HepG2 (cell line): ENCODE measurements around the gene KARS1. TPM values are rescaled to one million over a fixed set of nuclear protein-coding genes. Genes with fewer than 3 reads are reported as not detected.

Experiments used
- CHCHD3 ChIP-seq: sonication (generic); formaldehyde crosslinking; IDR thresholded peaks from 2 replicates; pipeline ENCODE4 v1.8.0; 2022; ENCODE audit warnings: mild to moderate bottlenecking, missing genetic modification reagents, moderate library complexity
- DNMT1 ChIP-seq: sonication (generic); formaldehyde crosslinking; IDR thresholded peaks from 2 replicates; pipeline ENCODE4 v1.5.1; 2020; ENCODE audit warnings: mild to moderate bottlenecking, missing genetic modification reagents
- HDAC1 ChIP-seq: sonication (generic); formaldehyde crosslinking; IDR thresholded peaks from 2 replicates; pipeline ENCODE4 v1.5.1; 2020; ENCODE audit warnings: mild to moderate bottlenecking, missing genetic modification reagents
- IKZF4 ChIP-seq: sonication (generic); formaldehyde crosslinking; IDR thresholded peaks from 2 replicates; pipeline ENCODE4 v1.5.1; 2020; ENCODE audit warnings: borderline replicate concordance, mild to moderate bottlenecking, low read depth, missing genetic modification reagents; ENCODE audit errors: not compliant biosample characterization
- KAT7 ChIP-seq: IDR thresholded peaks from 2 replicates; pipeline ENCODE4 v1.6.1; 2018; ENCODE audit warnings: borderline replicate concordance, missing compliant biosample characterization
- SMAD9 ChIP-seq: sonication (generic); formaldehyde crosslinking; IDR thresholded peaks from 2 replicates; pipeline ENCODE4 v1.5.1; 2020; ENCODE audit warnings: mild to moderate bottlenecking, missing genetic modification reagents
- SMC3 ChIP-seq: IDR thresholded peaks from 2 replicates; pipeline ENCODE4 v1.6.1; 2011; ENCODE audit warnings: low read length, improper control_type of control experiment
- SP4 ChIP-seq: sonication (generic); formaldehyde crosslinking; IDR thresholded peaks from 2 replicates; pipeline ENCODE4 v1.8.1; 2023; ENCODE audit warnings: mild to moderate bottlenecking, missing genetic modification reagents
- SRSF1 ChIP-seq: fragments of 200-400 bp; formaldehyde crosslinking; optimal IDR thresholded peaks from 2 replicates; pipeline ENCODE3; 2017; ENCODE audit warnings: mild to moderate bottlenecking, low read depth, low read length, moderate library complexity
- SSRP1 ChIP-seq: IDR thresholded peaks from 2 replicates; pipeline ENCODE4 v1.6.1; 2016; ENCODE audit warnings: control low read depth
- ZKSCAN1 ChIP-seq: fragments of 150-350 bp; IDR thresholded peaks from 2 replicates; pipeline ENCODE4 v1.6.1; 2014; ENCODE audit warnings: low read length
- ZMYM4 ChIP-seq: sonication (generic); formaldehyde crosslinking; IDR thresholded peaks from 2 replicates; pipeline ENCODE4 v1.8.1; 2023; ENCODE audit warnings: mild to moderate bottlenecking, missing genetic modification reagents
- ZNF317 ChIP-seq: sonication (generic); formaldehyde crosslinking; IDR thresholded peaks from 2 replicates; pipeline ENCODE4 v1.5.0; 2020; ENCODE audit warnings: mild to moderate bottlenecking, missing genetic modification reagents
- ZNF333 ChIP-seq: sonication (generic); formaldehyde crosslinking; IDR thresholded peaks from 2 replicates; pipeline ENCODE4 v1.4.0; 2020; ENCODE audit warnings: mild to moderate bottlenecking, missing genetic modification reagents, borderline replicate concordance
- ZNF430 ChIP-seq: sonication (generic); formaldehyde crosslinking; IDR thresholded peaks from 2 replicates; pipeline ENCODE4 v1.9.0; 2021; ENCODE audit warnings: mild to moderate bottlenecking, missing genetic modification reagents
- ZNF543 ChIP-seq: sonication (generic); formaldehyde crosslinking; IDR thresholded peaks from 2 replicates; pipeline ENCODE4 v1.4.0; 2020; ENCODE audit warnings: mild to moderate bottlenecking, missing genetic modification reagents
- ZNF652 ChIP-seq: IDR thresholded peaks from 2 replicates; pipeline ENCODE4 v1.6.1; 2016; ENCODE audit warnings: low read depth, borderline replicate concordance
- ZNF737 ChIP-seq: sonication (generic); formaldehyde crosslinking; IDR thresholded peaks from 2 replicates; pipeline ENCODE4 v1.5.0; 2020; ENCODE audit warnings: missing genetic modification reagents, mild to moderate bottlenecking, borderline replicate concordance
- ZNF83 ChIP-seq: sonication (generic); formaldehyde crosslinking; IDR thresholded peaks from 2 replicates; pipeline ENCODE4 v1.4.0; 2020; ENCODE audit warnings: missing genetic modification reagents, mild to moderate bottlenecking, borderline replicate concordance
- ZSCAN30 ChIP-seq: sonication (generic); formaldehyde crosslinking; IDR thresholded peaks from 2 replicates; pipeline ENCODE4 v1.5.0; 2020; ENCODE audit warnings: mild to moderate bottlenecking, missing genetic modification reagents
- polyA plus RNA-seq, 8 experiments: library from polyadenylated mRNA; depleted of rRNA in 3 of 8; stranded (reverse) in 7 of 8; unstranded in 1 of 8; fragments of >200 nt; fragmentation: Illumina TruSeq in 4 of 8; extraction: Trizol in 4 of 8; gene quantifications; 2 replicates each; pipeline versions ENCODE4 v1.2.1 to v1.2.3, GENCODE V29; 2011 to 2016; ENCODE audit warnings: low read depth in 4 of 8, missing spikeins in 1 of 8, mixed read lengths in 1 of 8; ENCODE audit not compliant: insufficient read depth in 1 of 8
- total RNA-seq, 5 experiments: library from RNA; depleted of rRNA; stranded (reverse); fragments of >200 nt; fragmentation: Illumina TruSeq; extraction: Trizol; gene quantifications; 2 replicates each; pipeline ENCODE4 v1.2.3, GENCODE V29; 2016; ENCODE audit warnings: low read depth in 1 of 5
- TF ChIP-seq, protein P1 (sequence below): sonication (generic); formaldehyde crosslinking; IDR thresholded peaks from 2 replicates; pipeline ENCODE4 v1.8.0; 2022; ENCODE audit warnings: mild to moderate bottlenecking, missing genetic modification reagents, moderate library complexity
- TF ChIP-seq, protein P2 (sequence below): sonication (generic); formaldehyde crosslinking; IDR thresholded peaks from 2 replicates; pipeline ENCODE4 v1.9.0; 2021; ENCODE audit warnings: missing genetic modification reagents, borderline replicate concordance
- TF ChIP-seq, protein P3 (sequence below), 2 experiments: sonication (generic) in 1 of 2; formaldehyde crosslinking in 1 of 2; IDR thresholded peaks; 2 replicates each; pipeline versions ENCODE4 v1.5.1 to v1.6.1; 2011 to 2020; ENCODE audit warnings: borderline replicate concordance in 1 of 2, low read depth in 1 of 2, low read length in 1 of 2, mild to moderate bottlenecking in 1 of 2, missing genetic modification reagents in 1 of 2, moderate library complexity in 1 of 2

The KARS1 gene
- total and polyA plus RNA-seq, 2 of the 13 experiments (the other 11 are each of a cell fraction or from before 2014, with no cell fraction given): 141 to 276 TPM

DNA sequence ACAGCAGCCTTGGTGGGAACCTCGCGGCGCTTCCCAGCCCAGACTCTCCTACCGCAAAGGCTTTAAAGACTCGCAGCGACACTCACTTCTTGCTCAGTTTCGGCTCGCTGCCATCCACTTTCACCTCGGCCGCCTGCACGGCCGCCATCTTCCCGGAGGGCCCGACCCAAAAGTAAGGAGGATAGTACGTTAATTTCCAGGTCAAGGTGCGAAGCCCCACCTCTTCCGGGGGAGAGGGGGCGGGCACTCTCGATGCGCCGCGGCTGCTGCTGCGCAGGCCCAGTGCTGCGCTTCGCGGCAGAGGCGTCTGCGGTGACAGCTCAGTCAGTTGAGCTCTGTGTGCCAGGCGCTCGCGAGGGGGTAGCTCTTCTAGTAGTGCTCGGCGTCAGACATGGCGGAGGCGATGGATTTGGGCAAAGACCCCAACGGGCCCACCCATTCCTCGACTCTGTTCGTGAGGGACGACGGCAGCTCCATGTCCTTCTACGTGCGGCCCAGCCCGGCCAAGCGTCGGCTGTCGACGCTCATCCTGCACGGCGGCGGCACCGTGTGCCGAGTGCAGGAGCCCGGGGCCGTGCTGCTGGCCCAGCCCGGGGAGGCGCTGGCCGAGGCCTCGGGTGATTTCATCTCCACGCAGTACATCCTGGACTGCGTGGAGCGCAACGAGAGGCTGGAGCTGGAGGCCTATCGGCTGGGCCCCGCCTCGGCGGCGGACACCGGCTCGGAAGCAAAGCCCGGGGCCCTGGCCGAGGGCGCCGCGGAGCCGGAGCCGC is at the start of gene KARS1, which contains the start of gene TERF2IP (continued):
- TF ChIP-seq HDAC1 (CRISPR knock-in tag) (peak; percentile 89), SRSF1 (peak; percentile 91), SP4 (CRISPR knock-in tag) (peak; percentile 95), DNMT1 (CRISPR knock-in tag) (peak; percentile 96), ZNF333 (CRISPR knock-in tag) (no peak), ZSCAN30 (CRISPR knock-in tag) (peak; percentile 92; the same call in 1 of the 2 replicates), CHCHD3 (CRISPR knock-in tag) (0 out of 2 replicates have a peak, but pooled peaks have one; percentile 8), SSRP1 (CRISPR knock-in tag) (no peak), ZNF317 (peak; percentile 87), ZKSCAN1 (no peak), ZNF83 (CRISPR knock-in tag) (no peak; the same call in 1 of the 2 replicates), KAT7 (CRISPR knock-in tag) (0 out of 2 replicates have a peak, but pooled peaks have one; percentile 76), ZMYM4 (peak; percentile 85), IKZF4 (CRISPR knock-in tag) (peak; percentile 59), ZNF737 (CRISPR knock-in tag) (0 out of 2 replicates have a peak, but pooled peaks have one; percentile 84), SMAD9 (CRISPR knock-in tag) (no peak), SMC3 (no peak), ZNF430 (peak; percentile 98), ZNF652 (CRISPR knock-in tag) (peak; percentile 60), ZNF543 (CRISPR knock-in tag) (peak; percentile 71; the same call in 1 of the 2 replicates)
- TF ChIP-seq, protein P1, sequence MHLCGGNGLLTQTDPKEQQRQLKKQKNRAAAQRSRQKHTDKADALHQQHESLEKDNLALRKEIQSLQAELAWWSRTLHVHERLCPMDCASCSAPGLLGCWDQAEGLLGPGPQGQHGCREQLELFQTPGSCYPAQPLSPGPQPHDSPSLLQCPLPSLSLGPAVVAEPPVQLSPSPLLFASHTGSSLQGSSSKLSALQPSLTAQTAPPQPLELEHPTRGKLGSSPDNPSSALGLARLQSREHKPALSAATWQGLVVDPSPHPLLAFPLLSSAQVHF: no peak
- TF ChIP-seq, protein P2, sequence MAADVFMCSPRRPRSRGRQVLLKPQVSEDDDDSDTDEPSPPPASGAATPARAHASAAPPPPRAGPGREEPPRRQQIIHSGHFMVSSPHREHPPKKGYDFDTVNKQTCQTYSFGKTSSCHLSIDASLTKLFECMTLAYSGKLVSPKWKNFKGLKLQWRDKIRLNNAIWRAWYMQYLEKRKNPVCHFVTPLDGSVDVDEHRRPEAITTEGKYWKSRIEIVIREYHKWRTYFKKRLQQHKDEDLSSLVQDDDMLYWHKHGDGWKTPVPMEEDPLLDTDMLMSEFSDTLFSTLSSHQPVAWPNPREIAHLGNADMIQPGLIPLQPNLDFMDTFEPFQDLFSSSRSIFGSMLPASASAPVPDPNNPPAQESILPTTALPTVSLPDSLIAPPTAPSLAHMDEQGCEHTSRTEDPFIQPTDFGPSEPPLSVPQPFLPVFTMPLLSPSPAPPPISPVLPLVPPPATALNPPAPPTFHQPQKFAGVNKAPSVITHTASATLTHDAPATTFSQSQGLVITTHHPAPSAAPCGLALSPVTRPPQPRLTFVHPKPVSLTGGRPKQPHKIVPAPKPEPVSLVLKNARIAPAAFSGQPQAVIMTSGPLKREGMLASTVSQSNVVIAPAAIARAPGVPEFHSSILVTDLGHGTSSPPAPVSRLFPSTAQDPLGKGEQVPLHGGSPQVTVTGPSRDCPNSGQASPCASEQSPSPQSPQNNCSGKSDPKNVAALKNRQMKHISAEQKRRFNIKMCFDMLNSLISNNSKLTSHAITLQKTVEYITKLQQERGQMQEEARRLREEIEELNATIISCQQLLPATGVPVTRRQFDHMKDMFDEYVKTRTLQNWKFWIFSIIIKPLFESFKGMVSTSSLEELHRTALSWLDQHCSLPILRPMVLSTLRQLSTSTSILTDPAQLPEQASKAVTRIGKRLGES (CRISPR knock-in tag): 0 out of 2 replicates have a peak, but pooled peaks have one; percentile 55
- TF ChIP-seq, protein P3, sequence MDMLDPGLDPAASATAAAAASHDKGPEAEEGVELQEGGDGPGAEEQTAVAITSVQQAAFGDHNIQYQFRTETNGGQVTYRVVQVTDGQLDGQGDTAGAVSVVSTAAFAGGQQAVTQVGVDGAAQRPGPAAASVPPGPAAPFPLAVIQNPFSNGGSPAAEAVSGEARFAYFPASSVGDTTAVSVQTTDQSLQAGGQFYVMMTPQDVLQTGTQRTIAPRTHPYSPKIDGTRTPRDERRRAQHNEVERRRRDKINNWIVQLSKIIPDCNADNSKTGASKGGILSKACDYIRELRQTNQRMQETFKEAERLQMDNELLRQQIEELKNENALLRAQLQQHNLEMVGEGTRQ (IDR thresholded peaks at IDR 0.05; ENCODE audit: low read depth, low read length): no peak
- TF ChIP-seq, protein P3 (CRISPR knock-in tag; IDR thresholded peaks at IDR 0.05; ENCODE audit: borderline replicate concordance): no peak; the same call in 1 of the 2 replicates
